Spleen (tissue), 7 donors: Measurements from ENCODE around the gene BCL2.
A peak's percentile ranks its signal among the peaks of the same experiment; 100 is the strongest.

ENCODE experiments used
- POLR2AphosphoS5 ChIP-seq, 3 donors: sonication (generic); formaldehyde crosslinking; IDR thresholded peaks; one replicate each; pipeline ENCODE4 v1.5.1; 2017; ENCODE audit warnings: antibody characterized with exemption in 3 of 3
- TF ChIP-seq, protein P1 (sequence below), 11 experiments: fragments of 200-600 bp in 7 of 11; fragments of 450-650 bp in 4 of 11; sonication (generic) in 4 of 11; IDR thresholded peaks in 8 of 11; conservative IDR thresholded peaks in 3 of 11; 1 replicate in 7 of 11; 2 replicates in 4 of 11; pipeline versions ENCODE4 v1.4.0 to v1.8.0; 2016 to 2021; ENCODE audit warnings: antibody characterized with exemption in 11 of 11, inconsistent platforms in 4 of 11, mild to moderate bottlenecking in 1 of 11
- donor health status: DM: no; HTN: no; CAD: no; lungs with moderate emphysema.
- donor health status: DM: no; HTN: no; CAD: no.
- donor health status: DM: no; HTN: no; CAD: no.

DNA sequence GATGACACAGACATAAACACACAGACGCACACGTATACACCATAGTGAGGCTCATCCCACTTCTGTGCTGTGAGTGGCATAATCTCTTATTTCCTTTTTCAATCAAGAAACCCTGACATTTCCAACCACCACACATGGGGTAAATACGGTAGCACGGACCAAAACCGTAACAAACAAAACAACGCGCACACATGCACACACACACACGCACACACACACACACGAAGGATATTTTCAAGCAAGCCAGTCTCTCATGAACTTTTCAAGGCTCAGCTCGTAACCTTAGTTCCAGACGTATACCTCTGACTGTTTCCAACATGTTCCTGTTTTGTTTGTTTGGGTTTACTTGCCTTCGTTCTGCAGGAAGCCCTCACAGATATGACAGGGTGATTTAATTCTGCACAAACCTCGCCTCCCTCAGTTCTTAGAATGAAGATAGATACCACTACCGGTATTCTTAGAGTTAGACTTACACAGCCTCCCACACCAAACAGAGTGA, 119.8 kb downstream of the BCL2 start:
- TF ChIP-seq, protein P1, sequence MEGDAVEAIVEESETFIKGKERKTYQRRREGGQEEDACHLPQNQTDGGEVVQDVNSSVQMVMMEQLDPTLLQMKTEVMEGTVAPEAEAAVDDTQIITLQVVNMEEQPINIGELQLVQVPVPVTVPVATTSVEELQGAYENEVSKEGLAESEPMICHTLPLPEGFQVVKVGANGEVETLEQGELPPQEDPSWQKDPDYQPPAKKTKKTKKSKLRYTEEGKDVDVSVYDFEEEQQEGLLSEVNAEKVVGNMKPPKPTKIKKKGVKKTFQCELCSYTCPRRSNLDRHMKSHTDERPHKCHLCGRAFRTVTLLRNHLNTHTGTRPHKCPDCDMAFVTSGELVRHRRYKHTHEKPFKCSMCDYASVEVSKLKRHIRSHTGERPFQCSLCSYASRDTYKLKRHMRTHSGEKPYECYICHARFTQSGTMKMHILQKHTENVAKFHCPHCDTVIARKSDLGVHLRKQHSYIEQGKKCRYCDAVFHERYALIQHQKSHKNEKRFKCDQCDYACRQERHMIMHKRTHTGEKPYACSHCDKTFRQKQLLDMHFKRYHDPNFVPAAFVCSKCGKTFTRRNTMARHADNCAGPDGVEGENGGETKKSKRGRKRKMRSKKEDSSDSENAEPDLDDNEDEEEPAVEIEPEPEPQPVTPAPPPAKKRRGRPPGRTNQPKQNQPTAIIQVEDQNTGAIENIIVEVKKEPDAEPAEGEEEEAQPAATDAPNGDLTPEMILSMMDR (IDR thresholded peaks at IDR 0.05 in 8 of 11, conservative IDR thresholded peaks at IDR 0.05 in 3 of 11): no peak
- TF ChIP-seq POLR2AphosphoS5 (IDR thresholded peaks at IDR 0.05): peak in 1 of 3 donors; percentile 20
